ENCODE results near the gene KRTAP19-8.

The KRTAP19-8 gene

GRCh38 chr21:31011412-31011811 lies 26.9 kb downstream of the KRTAP19-8 start:
- DNase-seq, result no peak

GRCh38 chr21:31008355-31008754 lies 29.9 kb downstream of the KRTAP19-8 start:
- no peak for DNase-seq

GRCh38 chr21:31005019-31005418 lies 33.3 kb downstream of the KRTAP19-8 start:
- DNase-seq, result no peak

- no peak for DNase-seq
These were observed 34.8 kb downstream of the KRTAP19-8 start for GRCh38 chr21:31003471-31003870.

GRCh38 chr21:30997541-30997940 lies 40.7 kb downstream of the KRTAP19-8 start:
- no peak for DNase-seq

GRCh38 chr21:30996728-30997127 lies 41.5 kb downstream of the KRTAP19-8 start:
- DNase-seq, result no peak

- DNase-seq, result no peak
These were observed 43.3 kb downstream of the KRTAP19-8 start for GRCh38 chr21:30994932-30995331.

- DNase-seq, result no peak
These were observed 47.6 kb downstream of the KRTAP19-8 start for GRCh38 chr21:30990514-30991262.

- DNase-seq, result no peak
These were observed 49.6 kb downstream of the KRTAP19-8 start for GRCh38 chr21:30988706-30989105.
